HG03064 (cell line): Measurements from ENCODE around the gene WFS1.

Experiments
- ATAC-seq: cut with Tn5 transposase; IDR thresholded peaks from one replicate; pipeline ENCODE4 v1.9.1; 2021; ENCODE audit warnings: low read depth; ENCODE audit not compliant: unreplicated experiment

The WFS1 gene

GRCh38 chr4:6322067-6322760, 52.6 kb downstream of the WFS1 start:
- ATAC-seq: no peak

DNA sequence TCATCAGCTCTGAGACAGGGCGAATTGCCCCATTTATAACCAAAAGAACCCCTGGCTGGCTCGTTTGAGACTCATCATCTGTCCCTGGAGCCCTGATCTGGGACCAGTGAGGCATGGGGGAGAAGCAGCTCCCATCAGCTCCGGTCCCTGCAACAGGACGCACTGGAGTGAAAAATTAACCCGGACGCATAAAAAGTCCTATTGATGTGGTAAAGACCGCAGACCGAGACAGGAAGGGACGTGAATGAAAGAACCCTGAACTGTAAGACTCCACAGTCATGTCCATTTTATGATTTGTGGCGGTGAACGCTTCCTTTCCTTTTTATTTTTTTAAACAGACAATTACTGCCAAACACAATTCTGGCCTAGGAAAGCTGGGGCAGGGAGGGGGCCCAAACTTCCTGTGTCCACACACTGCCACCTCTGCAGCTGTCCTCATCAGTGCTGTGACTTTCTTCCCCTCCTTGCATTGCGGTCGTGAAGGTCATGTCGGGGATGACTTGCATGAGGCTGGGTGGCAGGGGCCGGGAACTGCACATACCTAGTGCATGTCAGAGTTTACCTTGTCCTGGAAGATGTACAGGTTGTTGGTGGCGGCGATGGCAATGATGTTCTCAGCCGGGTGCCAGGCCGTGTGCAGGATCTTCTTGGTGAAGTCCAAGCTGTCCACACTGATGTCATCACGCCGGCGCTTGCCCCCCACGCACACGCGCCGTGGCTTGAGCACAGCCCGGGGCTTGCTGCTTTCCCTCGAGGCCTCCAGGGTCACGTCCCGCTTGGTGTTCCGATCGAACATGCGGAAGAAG, 53.3 kb downstream of the WFS1 start:
- ATAC-seq: no peak

DNA sequence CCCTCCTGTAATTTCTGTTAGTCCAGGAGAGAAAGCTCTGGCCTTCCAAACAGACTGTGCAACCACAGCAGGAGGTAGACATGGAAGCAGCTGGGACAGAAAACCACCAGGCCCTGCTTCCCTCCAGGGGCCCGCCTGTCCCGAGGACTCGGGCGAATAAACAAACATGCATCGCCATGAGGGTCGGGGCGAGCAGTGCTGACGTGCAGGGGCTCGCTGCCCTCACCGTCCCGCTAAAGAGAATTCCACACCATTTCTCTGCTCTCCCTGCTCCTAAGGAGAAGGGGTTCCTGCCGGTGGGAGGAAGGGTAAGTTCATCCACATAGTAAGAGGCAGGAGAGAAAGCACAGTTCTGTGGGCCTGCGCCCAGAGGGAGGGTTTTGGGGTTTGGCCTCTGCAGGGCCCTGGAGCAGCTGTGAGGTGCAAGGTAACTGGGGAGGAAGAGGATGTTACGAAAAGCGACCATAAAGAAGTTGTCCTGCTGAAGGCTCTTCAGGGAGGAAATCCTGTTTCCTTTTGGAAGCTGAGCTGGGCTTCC, 54.9 kb downstream of the WFS1 start:
- no peak for ATAC-seq

DNA sequence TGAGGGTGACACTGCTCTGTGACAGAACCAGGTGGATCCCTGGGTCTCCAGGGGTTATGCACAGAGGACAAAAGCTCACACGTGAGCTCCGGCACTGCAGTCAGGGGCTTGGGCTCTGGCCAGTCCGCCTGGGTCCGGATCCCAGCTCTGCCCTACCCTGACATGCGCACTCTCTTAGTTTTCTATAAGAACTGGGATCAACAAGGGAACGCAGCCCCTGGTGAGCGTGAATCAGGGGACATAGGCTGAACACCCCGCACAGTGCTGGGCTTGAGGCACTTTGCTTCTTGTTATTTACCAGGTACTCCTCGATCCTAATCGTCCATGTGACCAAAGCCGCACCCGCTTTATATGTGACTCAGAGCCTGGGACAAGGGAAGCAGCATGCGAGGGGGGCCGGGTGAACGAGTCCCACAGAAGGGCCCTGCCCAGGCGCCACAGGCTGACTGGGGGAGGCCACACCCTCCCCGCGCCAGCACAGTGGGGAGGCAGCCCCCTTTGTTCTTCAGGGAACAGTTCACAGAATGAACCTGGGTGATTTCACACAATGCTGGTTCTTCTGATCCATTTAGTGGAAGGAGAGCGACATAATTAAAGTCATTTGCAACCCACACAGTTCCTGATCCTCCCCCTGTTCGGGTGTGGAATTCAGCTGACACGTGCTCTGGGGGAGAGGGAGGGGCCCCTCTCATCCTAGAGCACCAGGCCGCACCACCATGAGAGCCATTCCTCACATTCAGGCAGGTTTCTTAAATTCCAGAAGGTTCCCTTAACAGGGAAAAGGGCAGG, 55.5 kb downstream of the WFS1 start:
- ATAC-seq: no peak

- ATAC-seq: no peak
Observed at GRCh38 chr4:6325788-6326290, 56.2 kb downstream of the WFS1 start.

GRCh38 chr4:6326312-6327060, 56.8 kb downstream of the WFS1 start:
- ATAC-seq: no peak

DNA sequence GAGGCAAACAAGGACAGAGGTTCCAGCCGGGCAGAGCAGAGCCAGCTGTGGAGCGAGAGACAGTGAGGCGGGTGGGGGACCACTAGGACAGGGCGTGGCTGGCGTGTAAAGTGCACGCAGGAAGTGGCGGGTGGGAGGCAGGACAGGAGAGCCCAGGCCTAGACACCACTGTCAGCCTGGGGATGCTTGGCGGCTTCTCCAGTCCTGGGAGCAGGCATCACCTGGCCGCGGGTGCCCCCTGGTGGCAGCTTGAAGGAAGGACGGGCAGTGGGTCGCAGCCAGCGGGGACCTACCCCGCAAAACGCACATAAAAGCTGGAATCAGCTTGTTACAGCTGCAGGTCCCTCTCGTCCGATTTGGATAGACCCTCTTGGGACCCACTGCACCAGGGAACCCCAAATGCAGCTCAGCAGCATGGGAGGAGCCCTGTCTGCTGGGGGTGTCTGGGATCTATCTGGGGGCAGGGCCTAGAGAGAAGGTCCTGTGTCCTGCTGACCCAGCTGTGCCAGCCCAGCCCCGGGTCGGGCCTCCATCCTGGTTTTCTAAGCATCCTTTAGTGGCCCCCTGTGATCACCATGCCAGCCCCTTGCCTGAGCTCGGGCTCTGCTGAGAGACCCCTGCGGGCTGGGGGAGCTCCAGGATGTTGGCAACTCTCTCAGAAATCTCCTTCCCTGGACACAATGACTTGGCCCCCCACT, 57.7 kb downstream of the WFS1 start:
- ATAC-seq: no peak

DNA sequence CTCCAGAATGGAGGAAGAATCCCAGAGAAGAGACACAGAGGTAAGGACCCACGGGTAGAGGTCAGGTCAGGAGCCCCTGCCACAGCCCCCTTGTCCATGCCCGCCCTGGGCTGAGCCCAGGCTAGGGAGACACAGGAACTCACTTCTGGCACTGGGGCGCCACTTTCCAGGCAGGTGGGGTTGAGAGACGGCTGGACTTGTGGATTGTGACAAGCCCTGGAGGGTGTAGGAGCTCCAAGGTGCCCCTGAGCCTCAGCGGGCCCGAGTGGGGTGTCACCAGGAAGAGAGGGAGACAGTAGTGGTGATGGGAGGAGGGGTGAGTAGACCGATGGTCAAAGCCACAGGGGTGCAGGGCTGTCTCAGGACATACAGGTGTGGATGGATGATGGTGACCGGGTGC, 58.9 kb downstream of the WFS1 start:
- ATAC-seq: no peak

GRCh38 chr4:6329478-6330383, 60.1 kb downstream of the WFS1 start:
- no peak for ATAC-seq

GRCh38 chr4:6330384-6330767, 60.7 kb downstream of the WFS1 start:
- no peak for ATAC-seq

DNA sequence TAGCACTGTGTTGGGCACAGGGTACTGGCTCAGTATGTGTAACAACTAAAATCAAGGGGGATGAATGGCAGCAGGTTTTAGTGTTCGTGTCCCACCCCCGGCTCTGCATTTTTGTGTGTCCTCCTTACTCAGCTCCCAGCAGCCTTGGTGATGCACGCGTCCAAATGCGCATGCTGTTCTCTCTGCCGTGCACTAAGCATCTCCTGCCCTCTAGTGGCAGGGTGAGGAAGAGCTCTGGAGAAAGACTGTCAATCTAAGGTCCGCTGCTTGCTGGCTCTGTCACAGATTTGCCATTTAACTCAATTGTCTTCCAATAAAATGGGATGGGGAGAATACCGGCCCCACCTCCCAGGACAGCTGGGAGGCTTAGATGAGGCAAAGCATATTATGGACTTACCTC, 61.4 kb downstream of the WFS1 start:
- no peak for ATAC-seq

DNA sequence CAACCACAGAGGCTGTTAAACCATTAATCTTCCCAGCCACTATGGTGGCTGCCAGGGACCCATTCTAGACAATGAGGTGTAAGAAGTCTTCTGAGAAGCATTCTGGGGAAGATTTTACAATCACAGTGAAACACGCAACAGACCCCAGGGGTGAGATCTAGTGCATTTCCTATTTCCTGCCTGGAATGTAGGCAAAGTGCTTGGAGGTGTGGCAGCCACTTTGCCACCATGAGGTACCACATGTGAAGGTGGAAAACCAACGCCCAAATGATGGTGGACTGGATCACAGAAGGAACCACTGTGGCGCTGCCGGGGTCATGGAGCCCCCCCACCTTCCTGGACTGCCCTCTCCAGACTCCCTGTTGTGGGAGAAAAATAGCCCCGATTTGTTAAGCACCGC, 61.8 kb downstream of the WFS1 start:
- ATAC-seq: no peak

DNA sequence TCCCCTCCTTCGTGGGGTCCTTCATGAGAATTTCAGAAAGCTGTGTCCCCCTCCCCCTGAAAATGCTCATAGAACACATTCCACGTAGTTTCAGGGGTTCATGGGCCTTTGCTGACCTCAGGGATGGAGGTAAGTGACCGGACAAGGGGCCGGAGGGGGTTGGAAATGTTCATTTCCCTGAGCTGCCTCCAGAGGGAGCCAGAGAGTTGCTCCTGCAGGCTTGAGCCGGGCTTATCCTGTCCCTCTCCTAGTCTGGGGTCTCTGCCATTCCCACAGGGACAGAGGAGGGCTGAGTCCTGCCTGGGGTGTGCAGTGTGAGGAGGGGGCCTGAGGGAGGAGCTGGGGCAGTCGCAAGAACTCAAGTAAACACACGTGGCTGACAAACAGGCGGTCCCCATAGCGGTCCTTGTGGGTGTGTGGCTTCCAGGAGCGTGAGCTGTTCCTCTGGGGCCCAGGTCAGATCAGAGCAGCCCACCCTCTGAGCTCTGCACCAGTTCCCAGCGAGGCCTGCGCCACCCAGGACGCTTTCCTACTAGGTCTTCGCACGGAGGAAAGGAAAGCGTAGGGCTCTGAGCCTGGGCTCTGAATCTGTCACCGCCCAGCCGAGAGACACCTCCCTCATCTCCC, 62.5 kb downstream of the WFS1 start:
- ATAC-seq: no peak

DNA sequence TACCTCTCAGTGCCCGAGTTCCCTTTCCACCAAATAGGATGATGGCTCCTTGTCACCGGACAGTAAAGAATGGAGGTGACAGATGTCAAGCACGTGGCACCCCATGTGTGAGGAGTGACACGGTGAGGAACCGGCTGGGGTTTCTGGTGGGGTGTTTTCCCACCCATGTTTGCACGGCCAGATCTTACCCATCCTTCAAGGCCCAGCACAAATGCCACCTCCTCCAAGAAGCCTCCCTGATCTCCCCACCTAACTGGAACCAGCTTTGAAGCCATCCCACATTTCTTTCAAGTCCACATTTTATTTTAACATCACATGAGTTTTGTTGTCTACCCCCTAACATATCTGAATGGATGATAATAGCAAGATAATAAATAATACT, 63.0 kb downstream of the WFS1 start:
- no peak for ATAC-seq

DNA sequence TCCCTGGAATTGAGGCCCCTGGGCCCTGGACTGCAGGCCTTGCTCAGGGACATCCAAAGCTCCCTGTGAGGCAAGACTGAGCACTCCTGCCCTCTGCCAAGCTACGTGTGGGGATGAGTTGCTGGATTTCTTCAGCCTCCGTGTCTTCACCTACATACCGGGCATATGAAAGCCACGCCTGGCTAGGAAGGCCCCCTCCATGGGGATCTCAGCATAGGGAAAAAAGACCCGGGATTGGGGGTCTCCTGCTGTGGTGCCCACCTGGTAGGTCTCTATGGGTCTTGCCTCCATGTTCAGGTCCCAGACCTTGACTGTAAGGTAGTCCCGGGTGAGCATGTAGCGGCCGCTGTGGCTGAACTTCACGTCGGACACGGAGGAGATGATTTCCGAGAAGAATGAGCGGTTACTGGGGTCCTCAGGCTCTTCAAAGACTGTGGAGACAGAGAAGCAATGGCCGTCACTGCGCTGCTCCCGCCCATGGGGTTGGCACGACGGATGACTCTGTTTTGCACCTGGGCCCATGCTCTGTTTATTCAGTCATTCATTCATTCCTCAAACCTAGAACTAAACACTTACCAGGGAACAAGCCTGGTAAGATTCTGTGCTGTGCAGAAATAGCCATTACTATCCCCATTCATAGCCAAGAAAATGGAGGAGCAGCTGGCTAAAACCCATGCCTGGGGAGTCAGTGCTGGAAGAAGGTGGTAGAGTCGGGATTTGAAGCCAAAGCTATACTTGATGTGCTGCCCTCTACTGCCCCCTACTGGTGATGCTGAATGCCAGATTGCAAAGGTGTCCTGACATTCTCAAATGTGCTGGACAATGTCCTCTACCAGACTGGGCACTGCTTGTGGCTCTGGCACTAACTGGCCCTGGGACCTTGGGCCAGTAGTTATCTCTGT, 63.9 kb downstream of the WFS1 start:
- ATAC-seq: no peak

- ATAC-seq: no peak
Observed at GRCh38 chr4:6334203-6334887, 64.7 kb downstream of the WFS1 start.
